Measurements from ENCODE around the gene CDH11.

Gene CDH11, protein sequence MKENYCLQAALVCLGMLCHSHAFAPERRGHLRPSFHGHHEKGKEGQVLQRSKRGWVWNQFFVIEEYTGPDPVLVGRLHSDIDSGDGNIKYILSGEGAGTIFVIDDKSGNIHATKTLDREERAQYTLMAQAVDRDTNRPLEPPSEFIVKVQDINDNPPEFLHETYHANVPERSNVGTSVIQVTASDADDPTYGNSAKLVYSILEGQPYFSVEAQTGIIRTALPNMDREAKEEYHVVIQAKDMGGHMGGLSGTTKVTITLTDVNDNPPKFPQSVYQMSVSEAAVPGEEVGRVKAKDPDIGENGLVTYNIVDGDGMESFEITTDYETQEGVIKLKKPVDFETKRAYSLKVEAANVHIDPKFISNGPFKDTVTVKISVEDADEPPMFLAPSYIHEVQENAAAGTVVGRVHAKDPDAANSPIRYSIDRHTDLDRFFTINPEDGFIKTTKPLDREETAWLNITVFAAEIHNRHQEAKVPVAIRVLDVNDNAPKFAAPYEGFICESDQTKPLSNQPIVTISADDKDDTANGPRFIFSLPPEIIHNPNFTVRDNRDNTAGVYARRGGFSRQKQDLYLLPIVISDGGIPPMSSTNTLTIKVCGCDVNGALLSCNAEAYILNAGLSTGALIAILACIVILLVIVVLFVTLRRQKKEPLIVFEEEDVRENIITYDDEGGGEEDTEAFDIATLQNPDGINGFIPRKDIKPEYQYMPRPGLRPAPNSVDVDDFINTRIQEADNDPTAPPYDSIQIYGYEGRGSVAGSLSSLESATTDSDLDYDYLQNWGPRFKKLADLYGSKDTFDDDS

GRCh38 chr16:65121870-65122723, at the start of gene CDH11:
CDH11 (minus strand) TSS chr16:65122063; CDS start chr16:65004869, 117,194 bp downstream.
- ATAC-seq (no peak), DNase-seq (no peak)

- DNase-seq, result no peak
- no peak for ATAC-seq
These were observed 32.5 kb upstream of the CDH11 start for GRCh38 chr16:65154321-65154720.

GRCh38 chr16:65153365-65154105, 31.7 kb upstream of the CDH11 start:
- no peak for DNase-seq
- no peak for ATAC-seq

- DNase-seq, result no peak
- no peak for ATAC-seq
These were observed 26.9 kb upstream of the CDH11 start for GRCh38 chr16:65148804-65149203.

- no peak for ATAC-seq
- DNase-seq, result no peak
These were observed 20.4 kb upstream of the CDH11 start for GRCh38 chr16:65142276-65142675.

- no peak for DNase-seq
- ATAC-seq, result no peak
These were observed 14.8 kb upstream of the CDH11 start for GRCh38 chr16:65136681-65137080.

GRCh38 chr16:65126845-65127624, 5.2 kb upstream of the CDH11 start:
- ATAC-seq, result no peak
- DNase-seq, result no peak

DNA sequence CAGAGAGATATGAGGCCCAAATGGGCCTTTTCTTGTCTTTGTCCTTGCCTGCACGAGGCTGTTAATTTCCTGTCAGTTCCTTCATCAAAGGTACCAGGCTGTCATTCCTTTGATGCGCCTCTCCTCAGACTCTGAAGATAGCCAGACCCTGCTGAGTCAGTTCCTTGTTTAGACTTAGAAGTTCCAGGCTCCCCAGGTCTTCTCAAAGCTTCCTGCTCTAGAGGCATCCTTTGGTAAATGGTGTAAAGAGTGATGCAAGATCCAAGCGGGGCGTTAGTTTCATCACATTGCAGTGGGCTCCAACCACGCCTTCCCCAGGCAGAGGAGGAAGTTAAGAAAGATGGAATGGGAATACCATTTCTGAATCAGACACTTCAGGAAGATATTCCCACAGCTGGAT, 4.0 kb upstream of the CDH11 start:
- DNase-seq (no peak), ATAC-seq (no peak)

GRCh38 chr16:65125322-65125721, 3.5 kb upstream of the CDH11 start:
- no peak for DNase-seq
- ATAC-seq, result no peak

- ATAC-seq, result no peak
- no peak for DNase-seq
These were observed 2.7 kb upstream of the CDH11 start for GRCh38 chr16:65124596-65124995.

DNA sequence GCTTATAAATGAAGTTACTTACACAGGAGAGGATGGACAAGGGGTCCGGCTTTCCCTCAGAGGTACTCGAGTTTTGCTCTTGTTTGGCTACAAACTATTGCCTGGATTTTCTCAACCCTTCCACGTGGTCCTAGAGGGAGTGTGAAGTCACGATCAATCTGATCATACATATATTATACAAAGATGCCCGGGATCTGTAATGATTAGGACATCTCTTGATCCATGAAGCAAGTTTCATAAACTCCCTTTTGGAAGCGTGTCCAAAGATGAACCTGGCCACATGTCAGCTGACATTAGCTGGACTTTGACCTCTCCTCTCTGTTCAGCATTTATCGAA, 2.3 kb upstream of the CDH11 start:
- ATAC-seq, result no peak
- no peak for DNase-seq

DNA sequence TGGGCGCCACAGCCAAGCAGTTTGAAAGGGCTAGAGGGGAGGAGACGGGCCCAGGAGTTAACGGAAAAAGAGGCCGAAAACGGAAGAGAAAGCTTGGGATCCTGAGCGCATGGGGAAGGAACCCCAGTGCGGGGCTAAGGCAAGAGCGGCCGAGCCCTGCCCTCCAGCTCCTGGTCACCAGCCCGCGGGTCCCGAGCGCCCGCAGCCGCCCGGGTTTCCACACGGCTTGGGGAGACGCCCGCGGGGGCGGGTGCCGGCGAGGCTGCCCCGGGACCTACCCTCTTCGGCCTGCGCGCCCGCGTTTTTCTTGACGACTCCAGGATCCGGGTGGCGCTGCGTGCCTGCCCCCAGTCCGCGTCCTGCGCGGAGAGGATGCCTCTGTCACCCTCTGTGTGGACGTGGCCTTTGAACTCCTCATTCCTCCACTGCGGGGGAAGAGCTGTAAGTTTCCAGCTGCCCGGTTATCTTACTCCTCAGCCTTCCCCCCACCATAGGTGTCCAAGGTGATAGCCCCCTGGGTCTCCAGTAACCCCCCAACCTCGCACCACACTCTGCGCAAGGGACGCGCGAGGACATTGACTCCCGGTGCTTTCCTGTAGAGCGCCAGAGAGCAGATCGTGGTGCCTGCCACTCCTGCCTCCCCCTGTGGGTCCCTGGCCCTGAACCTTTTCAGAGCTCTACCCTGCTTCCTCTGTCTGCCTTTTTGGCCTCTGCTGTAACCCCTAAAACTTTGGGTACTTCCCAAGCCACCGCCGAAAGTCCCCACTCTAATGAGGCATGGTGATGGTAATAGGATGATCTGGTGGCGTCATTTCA, 1.7 kb upstream of the CDH11 start:
- ATAC-seq (no peak), DNase-seq (no peak)

DNA sequence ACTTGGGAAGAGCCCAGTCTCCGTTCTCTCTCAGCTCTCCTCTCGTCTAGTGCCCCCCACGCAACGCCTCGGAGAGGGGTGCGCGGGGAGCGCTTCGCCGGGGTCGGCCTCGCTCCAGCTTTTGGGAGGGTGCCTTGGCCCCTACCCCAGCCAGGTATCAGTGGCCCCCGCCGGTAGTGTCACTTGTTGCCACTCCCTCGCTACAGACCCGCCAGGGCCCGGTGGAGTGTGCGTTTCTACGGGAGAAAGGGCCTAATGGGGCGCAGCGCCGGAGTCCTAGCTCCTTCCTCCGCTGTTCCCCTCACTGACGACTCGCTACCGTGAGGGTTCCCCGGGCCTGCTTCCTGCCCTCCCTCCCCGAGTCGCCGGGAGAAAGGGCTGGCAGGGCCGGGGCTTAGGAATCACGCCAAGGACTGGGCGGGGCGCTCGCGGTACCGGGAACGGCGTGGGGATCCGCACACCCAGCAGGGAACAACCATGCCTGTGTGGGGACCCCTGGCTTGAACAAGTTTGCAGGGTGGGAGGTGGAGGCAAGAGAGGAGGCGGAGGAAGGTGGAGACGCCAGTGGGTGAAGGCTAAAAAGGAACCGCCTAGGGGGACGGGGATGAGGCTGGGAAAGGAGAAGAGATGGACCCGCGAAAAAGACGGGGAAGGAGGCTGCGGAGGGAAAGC, 997 bp upstream of the CDH11 start:
- DNase-seq (no peak), ATAC-seq (no peak)

DNA sequence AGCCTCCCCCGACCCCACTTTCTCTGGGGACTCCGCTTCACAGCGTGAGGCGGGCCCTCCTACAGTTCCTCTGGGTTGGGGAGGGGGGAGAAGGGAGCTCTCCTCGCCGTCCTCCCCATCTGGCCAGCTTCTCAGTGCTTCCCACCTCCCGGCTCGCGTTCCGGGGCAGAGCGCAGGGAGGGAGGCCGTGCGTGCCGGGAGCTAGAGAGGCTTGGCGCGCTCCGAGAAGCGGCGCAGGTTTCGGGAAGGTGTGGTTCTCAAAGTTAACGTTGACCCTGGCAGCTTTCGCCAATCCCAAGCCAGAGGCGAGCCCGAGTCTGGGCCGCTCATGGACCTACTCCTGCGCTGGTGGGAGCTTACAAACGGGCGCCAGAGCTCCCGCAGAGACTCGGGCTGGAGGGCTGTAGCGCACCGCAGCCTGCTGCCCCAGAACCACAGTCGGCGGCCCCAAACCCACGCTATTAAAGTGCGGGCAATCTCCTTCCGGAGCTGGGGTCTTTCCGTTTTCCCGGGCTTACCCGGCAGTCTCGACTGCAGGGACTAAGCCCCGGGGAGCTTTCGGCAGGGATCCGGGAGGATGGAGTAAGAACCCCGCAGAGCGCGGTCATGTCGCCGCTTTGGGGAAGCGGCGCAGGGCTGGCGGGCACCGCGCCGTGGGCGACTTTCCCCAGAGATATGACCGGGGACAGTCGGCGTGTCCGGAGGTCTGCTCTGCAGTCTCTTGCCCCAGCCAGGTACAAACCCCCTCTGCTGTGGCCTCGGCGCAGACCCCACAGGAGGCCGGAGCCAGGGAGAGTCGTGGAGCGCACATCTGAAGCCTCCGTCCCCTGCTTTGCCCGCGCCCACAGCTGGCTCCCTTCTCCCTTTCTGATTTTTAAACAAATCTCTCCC, 787 bp downstream of the CDH11 start:
- no peak for ATAC-seq
- DNase-seq, result no peak

- DNase-seq (no peak), ATAC-seq (no peak)
These were observed 1.4 kb downstream of the CDH11 start for GRCh38 chr16:65120461-65120830.

DNA sequence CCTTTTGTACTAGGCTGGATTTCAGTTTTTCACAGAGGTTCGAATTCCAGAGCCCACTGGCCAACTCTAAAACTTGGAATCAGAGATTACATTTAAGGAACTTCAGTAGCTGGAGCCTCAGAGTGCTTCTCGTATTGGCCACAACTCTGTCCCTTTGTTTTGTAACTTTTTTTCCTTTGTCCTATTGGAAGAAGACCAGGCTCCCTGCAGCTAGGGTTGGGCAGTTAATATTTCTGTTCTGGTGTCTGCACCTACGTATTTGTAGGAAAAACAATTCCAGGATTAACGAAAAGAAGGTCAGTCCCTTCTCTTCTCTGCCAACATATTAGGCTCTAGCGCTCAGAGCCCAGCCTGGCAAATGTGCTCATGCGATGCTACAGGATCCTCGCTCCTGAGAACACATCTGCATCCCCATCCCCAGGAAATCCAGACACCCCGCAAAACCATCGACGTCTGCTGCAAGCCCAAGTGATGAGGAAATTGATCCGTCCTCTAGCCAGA, 1.9 kb downstream of the CDH11 start:
- ATAC-seq (no peak), DNase-seq (no peak)

GRCh38 chr16:65119435-65119834, 2.4 kb downstream of the CDH11 start:
- DNase-seq, result no peak
- ATAC-seq, result no peak

GRCh38 chr16:65118871-65119270, 3.0 kb downstream of the CDH11 start:
- ATAC-seq (no peak), DNase-seq (no peak)
